GM12801 (cell line): ENCODE results near the gene TBPL2.

ENCODE experiments used
- TF ChIP-seq, protein P1 (sequence below): IDR thresholded peaks from one replicate; pipeline ENCODE4 v1.5.1; 2011; ENCODE audit warnings: control low read depth; ENCODE audit not compliant: insufficient read length; ENCODE audit errors: extremely low read depth

The TBPL2 gene

GRCh38 chr14:55382483-55382882 lies 57.9 kb downstream of the TBPL2 start:
- TF ChIP-seq, protein P1, sequence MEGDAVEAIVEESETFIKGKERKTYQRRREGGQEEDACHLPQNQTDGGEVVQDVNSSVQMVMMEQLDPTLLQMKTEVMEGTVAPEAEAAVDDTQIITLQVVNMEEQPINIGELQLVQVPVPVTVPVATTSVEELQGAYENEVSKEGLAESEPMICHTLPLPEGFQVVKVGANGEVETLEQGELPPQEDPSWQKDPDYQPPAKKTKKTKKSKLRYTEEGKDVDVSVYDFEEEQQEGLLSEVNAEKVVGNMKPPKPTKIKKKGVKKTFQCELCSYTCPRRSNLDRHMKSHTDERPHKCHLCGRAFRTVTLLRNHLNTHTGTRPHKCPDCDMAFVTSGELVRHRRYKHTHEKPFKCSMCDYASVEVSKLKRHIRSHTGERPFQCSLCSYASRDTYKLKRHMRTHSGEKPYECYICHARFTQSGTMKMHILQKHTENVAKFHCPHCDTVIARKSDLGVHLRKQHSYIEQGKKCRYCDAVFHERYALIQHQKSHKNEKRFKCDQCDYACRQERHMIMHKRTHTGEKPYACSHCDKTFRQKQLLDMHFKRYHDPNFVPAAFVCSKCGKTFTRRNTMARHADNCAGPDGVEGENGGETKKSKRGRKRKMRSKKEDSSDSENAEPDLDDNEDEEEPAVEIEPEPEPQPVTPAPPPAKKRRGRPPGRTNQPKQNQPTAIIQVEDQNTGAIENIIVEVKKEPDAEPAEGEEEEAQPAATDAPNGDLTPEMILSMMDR = no peak

- TF ChIP-seq, protein P1 = no peak
These were observed 58.9 kb downstream of the TBPL2 start for GRCh38 chr14:55381561-55381960.

DNA sequence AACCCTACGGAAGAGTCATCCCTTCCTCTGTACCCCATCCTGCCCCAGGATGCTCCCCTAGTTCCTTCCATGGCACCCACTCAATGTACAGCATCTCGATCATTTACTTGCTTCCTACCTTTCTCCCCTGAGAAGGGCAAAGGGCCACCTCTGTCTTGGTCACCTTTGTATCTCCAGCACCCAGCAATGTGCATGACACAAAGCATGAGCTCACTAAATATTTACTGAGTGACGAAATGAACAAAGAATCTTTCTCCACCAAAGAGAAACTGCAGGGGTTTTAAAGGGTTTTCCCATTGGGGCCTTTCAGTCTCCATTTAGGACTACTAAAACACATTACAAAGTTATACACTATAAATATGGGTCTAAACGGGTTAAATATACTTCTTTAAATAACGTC lies 59.4 kb downstream of the TBPL2 start:
- TF ChIP-seq, protein P1 = no peak

- TF ChIP-seq, protein P1 = no peak
These were observed 63.2 kb downstream of the TBPL2 start for GRCh38 chr14:55377236-55377635.

- TF ChIP-seq, protein P1 = no peak
These were observed 65.6 kb downstream of the TBPL2 start for GRCh38 chr14:55374771-55375170.

GRCh38 chr14:55373784-55374705 lies 66.4 kb downstream of the TBPL2 start:
- TF ChIP-seq, protein P1 = no peak

GRCh38 chr14:55372825-55373224 lies 67.6 kb downstream of the TBPL2 start:
- TF ChIP-seq, protein P1 = no peak
